Pulmonary artery endothelial cell (primary cell): Measurements from ENCODE around the gene ORAI3. TPM values are rescaled to one million over a fixed set of nuclear protein-coding genes. Genes with fewer than 3 reads are reported as not detected.
"Not testable (repeated sequence)": the region's sequence is repeated elsewhere in the genome, so short reads cannot be mapped to it uniquely, and the experiment has no call there.

Source experiments
- DNase-seq: peaks from one replicate; pipeline ENCODE4 v3.0.0-alpha.2; 2011; ENCODE audit warnings: low read depth, low spot score
- total RNA-seq: library from RNA; depleted of rRNA; stranded (reverse); fragments of >200 nt; gene quantifications from 2 replicates; pipeline ENCODE4 v1.2.3, GENCODE V29; 2014

ORAI3 gene
- total RNA-seq, 1 donor from 2014 or later: 19.5 TPM

DNA sequence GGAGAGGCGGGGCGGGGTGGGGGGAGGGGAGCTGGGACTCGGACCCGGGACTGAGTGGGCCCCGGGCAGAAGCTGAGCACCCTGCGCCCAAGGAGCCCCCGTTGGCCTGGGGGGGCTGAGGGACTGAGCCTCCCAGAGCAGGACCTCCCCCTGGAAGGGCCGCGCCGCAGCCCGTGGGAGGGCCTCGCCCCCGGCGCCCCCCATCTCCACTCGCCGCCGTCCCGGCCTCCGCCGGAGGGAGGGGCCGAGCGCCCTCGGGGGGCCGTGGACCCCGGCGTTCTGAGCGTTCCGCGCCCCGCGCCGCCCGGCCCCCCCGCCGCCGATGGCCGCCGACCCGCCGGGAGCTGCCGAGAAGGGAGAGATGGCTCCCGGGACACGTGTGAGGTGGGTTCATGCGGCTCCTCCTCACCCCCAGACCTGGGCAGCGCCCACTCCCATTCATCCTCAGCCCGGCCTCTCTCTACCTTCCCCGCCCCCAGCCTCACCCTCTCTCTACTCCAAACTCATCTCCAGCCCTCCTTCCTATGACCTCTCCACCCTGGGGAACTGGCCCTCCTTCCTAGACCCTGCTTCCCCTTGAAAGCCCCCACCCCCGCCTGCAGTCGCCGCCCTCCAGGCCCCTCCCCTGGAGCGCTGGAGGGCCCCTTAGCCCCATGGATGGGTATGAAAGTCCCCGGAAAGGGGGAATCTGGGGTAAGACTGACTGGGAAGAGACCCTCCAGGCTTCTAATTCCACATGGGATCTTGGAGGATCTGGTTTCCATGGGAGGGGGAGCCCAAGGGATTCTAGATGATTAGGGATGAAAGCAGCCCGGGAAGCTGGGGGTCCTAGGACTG lies 24.6 kb upstream of the ORAI3 start:
- no peak for DNase-seq

DNA sequence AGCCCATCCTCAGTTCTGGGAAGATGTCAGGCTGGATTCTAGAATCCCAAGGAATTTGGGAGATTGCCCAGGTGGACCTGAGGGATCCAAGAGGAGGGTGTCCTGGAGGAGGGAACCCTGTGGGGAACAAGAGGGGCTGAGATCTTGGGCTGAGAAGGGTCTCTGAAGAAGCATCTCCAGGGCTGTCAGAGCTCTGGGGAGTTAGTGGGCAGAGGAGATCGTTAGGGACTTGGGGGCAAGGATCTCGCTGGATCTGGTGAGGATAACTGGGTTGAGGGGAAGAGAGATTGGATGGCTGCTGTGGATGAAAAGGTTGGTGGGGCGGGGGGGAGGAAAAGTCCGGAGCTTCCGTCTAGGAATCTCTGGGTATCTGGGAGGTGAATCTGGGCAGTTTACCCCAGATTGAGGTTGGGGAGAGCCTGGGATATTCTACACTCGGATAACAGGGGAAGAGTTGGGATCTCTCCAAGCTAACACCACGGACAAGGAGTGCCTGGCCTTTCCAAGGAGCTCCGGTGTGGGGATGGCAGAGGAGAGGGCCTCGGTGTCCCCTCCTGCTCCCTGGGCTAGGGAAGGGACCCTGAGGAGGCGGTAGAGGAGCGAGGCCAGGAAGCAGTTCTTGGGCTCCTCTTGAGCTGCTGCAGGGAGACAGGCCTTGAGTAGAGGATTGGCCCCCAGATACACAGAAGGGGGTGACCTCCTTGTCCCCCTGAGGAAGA lies 23.8 kb upstream of the ORAI3 start:
- DNase-seq: no peak

- DNase-seq: no peak
These were observed 23.3 kb upstream of the ORAI3 start for GRCh38 chr16:30925632-30925987.

- DNase-seq: no peak
These were observed 22.7 kb upstream of the ORAI3 start for GRCh38 chr16:30925995-30926811.

GRCh38 chr16:30926937-30927788 lies 21.7 kb upstream of the ORAI3 start:
- DNase-seq: no peak

DNA sequence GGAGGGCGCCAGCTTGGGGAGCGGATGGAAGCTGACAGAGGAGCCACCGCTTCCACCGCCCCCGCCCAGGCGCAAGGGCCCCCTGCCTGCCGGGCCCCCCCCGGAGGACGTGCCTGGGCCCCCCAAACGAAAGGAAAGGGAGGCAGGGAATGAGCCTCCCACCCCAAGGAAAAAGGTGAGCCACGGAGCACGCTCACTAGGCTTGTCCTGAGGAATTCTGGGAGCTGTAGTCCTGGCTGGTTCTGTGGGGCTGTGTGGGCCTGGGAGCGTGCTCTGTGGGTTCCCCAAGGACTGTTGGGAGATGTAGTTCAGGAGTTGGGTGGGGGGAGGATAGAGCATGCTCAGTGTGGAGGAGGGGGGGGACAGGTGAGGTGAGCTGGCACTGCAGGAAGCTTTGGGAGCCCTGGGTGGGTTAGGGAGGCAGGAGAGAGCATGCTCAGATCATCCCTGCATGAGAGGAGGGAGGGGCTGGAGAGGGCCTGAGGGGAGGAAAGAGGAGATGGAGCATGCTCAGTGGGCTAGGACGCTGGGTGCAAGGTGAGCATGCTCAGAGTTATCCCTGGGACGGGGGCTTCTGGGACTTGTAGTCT lies 21.0 kb upstream of the ORAI3 start:
- no peak for DNase-seq

DNA sequence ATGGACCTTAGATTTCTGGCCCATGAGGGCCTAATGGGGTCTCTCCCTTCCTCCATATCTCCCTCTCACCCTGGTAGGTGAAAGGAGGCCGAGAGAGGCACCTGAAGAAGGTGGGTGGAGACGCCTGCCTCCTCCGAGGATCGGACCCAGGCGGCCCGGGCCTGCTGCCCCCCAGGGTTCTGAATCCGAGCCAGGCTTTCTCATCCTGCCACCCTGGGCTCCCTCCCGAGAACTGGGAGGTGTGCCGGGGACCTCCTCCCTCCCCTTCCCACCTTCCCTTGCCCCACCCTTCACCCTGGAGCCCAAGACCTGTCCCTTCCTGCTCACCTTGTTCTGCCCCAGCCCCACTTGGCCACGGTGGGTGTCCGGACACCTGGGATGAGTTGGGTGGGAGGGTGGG lies 20.5 kb upstream of the ORAI3 start:
- no peak for DNase-seq

- DNase-seq: no peak
These were observed 19.7 kb upstream of the ORAI3 start for GRCh38 chr16:30929167-30929566.

GRCh38 chr16:30930160-30930571 lies 18.7 kb upstream of the ORAI3 start:
- no peak for DNase-seq

GRCh38 chr16:30931068-30931650 lies 17.7 kb upstream of the ORAI3 start:
- no peak for DNase-seq

DNA sequence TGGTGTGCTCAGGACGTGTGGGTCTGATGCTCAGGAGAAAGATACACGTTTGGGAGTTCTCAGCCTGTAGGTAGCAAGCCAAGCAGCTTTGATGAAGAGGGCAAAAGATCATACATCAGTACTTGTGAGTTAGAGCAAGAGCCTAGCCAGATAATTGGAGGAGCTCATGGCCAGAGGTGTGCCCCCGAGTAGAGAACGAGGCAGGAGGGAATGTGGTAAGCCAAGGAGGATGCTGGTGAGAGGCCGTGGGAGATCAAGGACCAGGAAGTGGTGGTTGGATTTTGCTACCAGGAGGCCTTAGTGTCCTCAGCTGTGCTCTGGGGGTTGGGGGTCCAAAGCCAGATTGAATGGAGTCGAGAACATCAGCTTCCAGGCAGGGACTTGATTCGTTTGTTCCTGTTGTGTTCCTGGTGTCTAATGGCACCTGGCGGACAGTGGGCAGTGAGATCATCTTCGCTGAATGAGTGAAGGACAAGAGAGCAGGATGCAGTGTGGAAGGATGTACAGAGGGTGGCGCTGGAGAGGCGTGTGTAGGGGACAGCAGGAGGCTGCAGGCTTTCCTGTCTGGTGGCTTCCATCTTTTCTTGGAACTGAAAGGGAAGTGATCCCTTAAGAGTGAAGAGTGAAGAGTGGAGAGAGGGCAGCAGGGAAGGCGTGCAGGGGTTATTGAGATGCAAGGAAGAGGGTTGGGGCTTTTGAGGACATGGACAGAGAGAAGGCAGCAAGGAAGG lies 13.9 kb upstream of the ORAI3 start:
- no peak for DNase-seq

DNA sequence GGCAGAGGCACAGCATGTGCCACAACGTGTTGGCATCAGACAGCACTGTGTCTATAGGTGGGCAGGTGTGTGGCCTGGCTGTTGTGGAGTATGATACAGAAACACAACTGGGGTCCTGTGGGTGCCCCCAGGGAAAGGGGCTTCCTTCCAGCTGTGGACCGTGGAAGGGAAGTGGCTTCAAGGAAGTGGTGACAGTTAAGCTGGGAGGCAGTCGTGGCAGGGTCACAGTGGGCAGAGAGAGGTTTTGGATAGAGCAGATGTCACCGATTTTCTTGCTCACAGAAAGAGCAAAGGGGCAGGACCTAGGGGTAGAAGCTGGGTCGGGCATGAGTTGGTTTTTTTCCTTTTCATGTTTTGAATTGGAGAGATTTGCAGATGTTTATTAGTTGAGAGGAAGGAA lies 11.2 kb upstream of the ORAI3 start:
- no peak for DNase-seq

DNA sequence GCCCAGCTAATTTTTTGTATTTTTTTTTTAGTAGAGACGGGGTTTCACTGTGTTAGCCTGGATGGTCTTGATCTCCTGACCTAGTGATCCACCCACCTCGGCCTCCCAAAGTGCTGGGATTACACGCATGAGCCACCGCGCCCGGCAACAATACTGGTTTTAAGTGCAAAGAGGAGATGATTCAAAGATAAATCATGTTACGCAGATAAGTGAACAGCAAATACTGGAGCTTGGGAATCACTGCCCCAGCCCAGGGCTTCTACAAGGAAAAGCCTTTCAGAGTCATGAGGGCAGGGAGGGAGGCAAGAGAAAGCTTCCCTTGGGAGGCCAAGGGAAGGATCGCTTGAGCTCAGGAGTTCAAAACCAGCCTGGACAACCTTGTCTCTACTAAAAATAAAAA lies 9.3 kb upstream of the ORAI3 start:
- not testable (repeated sequence) for DNase-seq

- no peak for DNase-seq
These were observed 7.1 kb upstream of the ORAI3 start for GRCh38 chr16:30941600-30942425.

GRCh38 chr16:30942426-30942806 lies 6.5 kb upstream of the ORAI3 start:
- DNase-seq: no peak

GRCh38 chr16:30944352-30944751 lies 4.5 kb upstream of the ORAI3 start:
- no peak for DNase-seq

- DNase-seq: no peak
These were observed 2.0 kb upstream of the ORAI3 start for GRCh38 chr16:30946671-30947540.

GRCh38 chr16:30947541-30947858 lies 1.4 kb upstream of the ORAI3 start:
- no peak for DNase-seq
